Kidney (tissue), 14 donors: Measurements from ENCODE around the gene SAV1. TPM values are rescaled to one million over a fixed set of nuclear protein-coding genes. Genes with fewer than 3 reads are reported as not detected.

ENCODE experiments used
- DNase-seq, 5 donors: peaks; one replicate each; pipeline ENCODE4 v3.0.0-alpha.2; 2013 to 2020
- FAIRE-seq: peaks from 2 replicates; lab custom pipeline; 2012; peaks lifted over from hg19 to GRCh38; lab: Jason Lieb, UNC
- H3K27ac ChIP-seq, 2 donors: one replicate each; pipeline ENCODE4 v1.7.0; 2013; ENCODE audit warnings: low read depth in 2 of 2, low read length in 2 of 2, inconsistent platforms in 1 of 2
- H3K27me3 ChIP-seq: one replicate; pipeline ENCODE4 v1.7.1; 2013; ENCODE audit warnings: low read length, inconsistent platforms; ENCODE audit not compliant: control insufficient read depth, insufficient read depth
- H3K36me3 ChIP-seq, 3 donors: one replicate each; pipeline versions ENCODE4 v1.7.0 to v1.7.1; 2013; ENCODE audit warnings: low read length in 3 of 3, control low read depth in 1 of 3, inconsistent platforms in 1 of 3; ENCODE audit not compliant: insufficient read depth in 3 of 3, control insufficient read depth in 2 of 3
- H3K4me1 ChIP-seq, 3 donors: one replicate each; pipeline versions ENCODE4 v1.7.0 to v1.7.1; 2013; ENCODE audit warnings: low read length in 3 of 3, inconsistent platforms in 1 of 3, low read depth in 1 of 3; ENCODE audit not compliant: control insufficient read depth in 2 of 3, insufficient read depth in 2 of 3
- H3K4me3 ChIP-seq, 3 donors: one replicate each; pipeline versions ENCODE4 v1.7.0 to v1.8.1; 2013; ENCODE audit warnings: low read length in 3 of 3, control low read depth in 1 of 3, inconsistent platforms in 1 of 3
- H3K9ac ChIP-seq, 3 donors: one replicate each; pipeline versions ENCODE4 v1.7.0 to v1.7.1; 2013; ENCODE audit warnings: low read length in 3 of 3, control low read depth in 1 of 3, inconsistent platforms in 1 of 3
- H3K9me3 ChIP-seq, 3 donors: one replicate each; pipeline versions ENCODE4 v1.7.0 to v1.7.1; 2013; ENCODE audit warnings: low read length in 3 of 3, control low read depth in 1 of 3, inconsistent platforms in 1 of 3; ENCODE audit not compliant: control insufficient read depth in 2 of 3, insufficient read depth in 1 of 3
- intact Hi-C: fragments of 100-400 bp; cut with DNase I; formaldehyde crosslinking; loops from one replicate; pipeline ENCODE4 v1.11.1; 2022
- polyA plus RNA-seq: library from polyadenylated mRNA; stranded (reverse); fragments of 350-450 nt; fragmentation: Illumina TruSeq; extraction: RNeasy Lipid Tissue Mini Kit (QIAGEN cat#74804); gene quantifications from one replicate; pipeline ENCODE4 v1.2.3, GENCODE V29; 2014; ENCODE audit warnings: low read depth, low replicate concordance; ENCODE audit not compliant: insufficient read depth
- total RNA-seq: library from RNA; stranded (reverse); fragmentation: NEBNext Ultra II Directional; extraction: Animal tissue kit (Norgen Biotek cat#: 25700); gene quantifications from one replicate; pipeline ENCODE4 v1.2.1, GENCODE V29; 2021
- TF ChIP-seq, protein P1 (sequence below): IDR thresholded peaks from 3 replicates; pipeline ENCODE4 v1.5.1; 2012; ENCODE audit warnings: mild to moderate bottlenecking, moderate library complexity, borderline replicate concordance; ENCODE audit not compliant: insufficient read depth; ENCODE audit errors: extremely low read depth
- donor health status: control.
- donor health status: control.
- donor health status: control.
- donor health status: control.
- donor health status: control.
- donor health status: DM: yes; HTN: yes; CAD: no.
- donor health status: Normal renal cell carcinoma (clear cell type).

SAV1 gene
- total and polyA plus RNA-seq, 2 donors from 2014 or later, result 18.5 to 36.9 TPM

DNA sequence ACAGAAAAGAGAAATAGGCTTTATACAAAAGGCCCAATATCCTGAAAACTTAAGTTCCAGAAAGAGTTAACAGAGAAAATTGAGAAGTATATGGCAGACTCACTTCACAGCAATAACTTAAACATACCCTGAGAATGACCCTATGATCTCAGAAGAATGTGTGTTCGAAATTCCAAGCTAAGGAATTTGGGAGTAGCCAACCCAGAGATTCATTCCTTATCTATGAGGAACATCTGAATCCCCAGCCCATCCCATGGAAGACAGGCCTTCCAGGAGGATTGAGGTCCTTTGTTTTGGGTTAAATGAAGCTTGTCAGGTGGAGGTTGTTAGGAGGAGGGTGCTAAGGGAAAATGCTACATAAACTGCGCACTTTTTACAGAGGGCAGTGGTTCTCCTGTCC, 7.5 kb upstream of the SAV1 start:
- H3K4me3 ChIP-seq, result no peak overlapping the region
- FAIRE-seq (no peak), DNase-seq (no peak)
- H3K4me1 ChIP-seq, result no peaks in the 10 kb centered on the region
- TF ChIP-seq, protein P1, sequence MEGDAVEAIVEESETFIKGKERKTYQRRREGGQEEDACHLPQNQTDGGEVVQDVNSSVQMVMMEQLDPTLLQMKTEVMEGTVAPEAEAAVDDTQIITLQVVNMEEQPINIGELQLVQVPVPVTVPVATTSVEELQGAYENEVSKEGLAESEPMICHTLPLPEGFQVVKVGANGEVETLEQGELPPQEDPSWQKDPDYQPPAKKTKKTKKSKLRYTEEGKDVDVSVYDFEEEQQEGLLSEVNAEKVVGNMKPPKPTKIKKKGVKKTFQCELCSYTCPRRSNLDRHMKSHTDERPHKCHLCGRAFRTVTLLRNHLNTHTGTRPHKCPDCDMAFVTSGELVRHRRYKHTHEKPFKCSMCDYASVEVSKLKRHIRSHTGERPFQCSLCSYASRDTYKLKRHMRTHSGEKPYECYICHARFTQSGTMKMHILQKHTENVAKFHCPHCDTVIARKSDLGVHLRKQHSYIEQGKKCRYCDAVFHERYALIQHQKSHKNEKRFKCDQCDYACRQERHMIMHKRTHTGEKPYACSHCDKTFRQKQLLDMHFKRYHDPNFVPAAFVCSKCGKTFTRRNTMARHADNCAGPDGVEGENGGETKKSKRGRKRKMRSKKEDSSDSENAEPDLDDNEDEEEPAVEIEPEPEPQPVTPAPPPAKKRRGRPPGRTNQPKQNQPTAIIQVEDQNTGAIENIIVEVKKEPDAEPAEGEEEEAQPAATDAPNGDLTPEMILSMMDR, result no peak
- H3K36me3 ChIP-seq, result no peaks in the 10 kb centered on the region
- no peak overlapping the region for H3K27ac ChIP-seq
- no peaks in the 10 kb centered on the region for H3K9me3 ChIP-seq
- intact Hi-C loops, result no loop called here
- no peak overlapping the region for H3K9ac ChIP-seq
- no peaks in the 10 kb centered on the region for H3K27me3 ChIP-seq

- no peaks in the 10 kb centered on the region for H3K9me3 ChIP-seq
- no peak overlapping the region for H3K27ac ChIP-seq
Observed at GRCh38 chr14:50670866-50671256, 2.8 kb upstream of the SAV1 start.

GRCh38 chr14:50670196-50670865, 2.2 kb upstream of the SAV1 start:
- DNase-seq (peak in 1 of 5 donors; percentile 33), FAIRE-seq (no peak)
- no peaks in the 10 kb centered on the region for H3K9me3 ChIP-seq
- H3K4me1 ChIP-seq, result peaks cover 0 to 15% (median 7%) of the 10 kb centered on the region in 3 donors
- no peak overlapping the region for H3K4me3 ChIP-seq
- intact Hi-C loops, result no loop called here
- H3K36me3 ChIP-seq, result no peaks in the 10 kb centered on the region
- no peak overlapping the region for H3K9ac ChIP-seq
- H3K27ac ChIP-seq, result no peak overlapping the region
- H3K27me3 ChIP-seq, result no peaks in the 10 kb centered on the region
- TF ChIP-seq, protein P1, result no peak

More at GRCh38 chr14:50670866-50671256, 2.8 kb upstream of the SAV1 start:
- Histone ChIP-seq H3K36me3 (no peaks in the 10 kb centered on the region), H3K4me1 (peaks cover 0 to 15% (median 7%) of the 10 kb centered on the region in 3 donors), H3K27me3 (no peaks in the 10 kb centered on the region), H3K4me3 (no peak overlapping the region), H3K9ac (no peak overlapping the region)
- DNase-seq (no peak), FAIRE-seq (no peak)
- intact Hi-C loops, result no loop called here
- TF ChIP-seq, protein P1, result no peak
